NCI-H2227 (cell line): ENCODE results near the gene PLD5.
A peak's percentile ranks its signal among the peaks of the same experiment; 100 is the strongest.
"Not testable (repeated sequence)": the region's sequence is repeated elsewhere in the genome, so short reads cannot be mapped to it uniquely, and the experiment has no call there.

Experiments
- DNase-seq: peaks from one replicate; lab custom pipeline; 2025; ENCODE audit not compliant: unreplicated experiment; lab: John Stamatoyannopoulos, UW

The PLD5 gene

GRCh38 chr1:242178924-242179708 lies 345.4 kb downstream of the PLD5 start:
- DNase-seq, result peak; percentile 60

GRCh38 chr1:242178436-242178835 lies 346.1 kb downstream of the PLD5 start:
- no peak for DNase-seq

GRCh38 chr1:242162140-242162539 lies 362.4 kb downstream of the PLD5 start:
- peak; percentile 10 for DNase-seq

- no peak for DNase-seq
Measured at GRCh38 chr1:242147096-242147976, 377.2 kb downstream of the PLD5 start.

GRCh38 chr1:242146652-242147051 lies 377.8 kb downstream of the PLD5 start:
- no peak for DNase-seq

GRCh38 chr1:242140836-242141235 lies 383.7 kb downstream of the PLD5 start:
- DNase-seq, result no peak

- no peak for DNase-seq
Measured at GRCh38 chr1:242139986-242140385, 384.5 kb downstream of the PLD5 start.

- DNase-seq, result no peak
Measured at GRCh38 chr1:242139442-242139841, 385.1 kb downstream of the PLD5 start.

GRCh38 chr1:242133796-242134195 lies 390.7 kb downstream of the PLD5 start:
- DNase-seq, result no peak

- DNase-seq, result no peak
Measured at GRCh38 chr1:242133351-242133750, 391.1 kb downstream of the PLD5 start.

GRCh38 chr1:242132121-242132817 lies 392.2 kb downstream of the PLD5 start:
- peak; percentile 21 for DNase-seq

- DNase-seq, result peak; percentile 23
Measured at GRCh38 chr1:242128951-242129502, 395.5 kb downstream of the PLD5 start.

GRCh38 chr1:242120432-242120831 lies 404.1 kb downstream of the PLD5 start:
- no peak for DNase-seq

GRCh38 chr1:242100921-242101320 lies 423.6 kb downstream of the PLD5 start:
- DNase-seq, result no peak

- not testable (repeated sequence) for DNase-seq
Measured at GRCh38 chr1:242097283-242097682, 427.2 kb downstream of the PLD5 start.

GRCh38 chr1:242093116-242093515 lies 431.4 kb downstream of the PLD5 start:
- no peak for DNase-seq

- no peak for DNase-seq
Measured at GRCh38 chr1:242089911-242090310, 434.6 kb downstream of the PLD5 start.

- no peak for DNase-seq
Measured at GRCh38 chr1:242088875-242089274, 435.6 kb downstream of the PLD5 start.

GRCh38 chr1:242086706-242087105 lies 437.8 kb downstream of the PLD5 start:
- no peak for DNase-seq

- DNase-seq, result no peak
Measured at GRCh38 chr1:242086093-242086492, 438.4 kb downstream of the PLD5 start.

- DNase-seq, result no peak
Measured at GRCh38 chr1:242083742-242084141, 440.8 kb downstream of the PLD5 start.
